GM19395 (cell line): ENCODE measurements around the gene SLC9C1.
A peak's percentile ranks its signal among the peaks of the same experiment; 100 is the strongest.

ENCODE experiments used
- ATAC-seq: cut with Tn5 transposase; IDR thresholded peaks from one replicate; pipeline ENCODE4 v1.9.1; 2021; ENCODE audit warnings: mild to moderate bottlenecking, moderate library complexity; ENCODE audit not compliant: unreplicated experiment

Gene SLC9C1

DNA sequence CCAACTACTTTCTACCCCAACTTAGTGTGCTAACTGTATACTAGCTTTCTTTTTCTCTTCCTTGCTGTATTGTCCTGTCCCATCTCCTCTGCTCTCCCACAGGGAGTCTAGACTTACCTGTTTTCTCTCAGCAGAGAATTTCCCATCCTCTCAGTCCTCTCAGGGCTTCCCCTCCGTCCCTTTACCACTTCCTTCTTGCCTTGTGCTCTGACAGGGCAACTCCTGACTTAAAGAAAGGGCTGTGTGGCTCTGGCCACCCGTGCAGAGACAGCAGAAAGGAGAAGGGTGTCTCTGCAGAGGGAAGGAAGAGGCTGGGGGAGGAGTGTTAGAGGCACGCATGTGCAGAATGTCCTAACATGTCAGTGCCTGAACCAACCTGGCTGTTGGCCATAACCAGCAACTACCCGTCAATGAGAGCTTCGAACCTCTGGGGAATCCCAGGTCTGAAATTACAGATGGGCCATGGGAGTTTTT lies 161.0 kb downstream of the SLC9C1 start, which contains the start of gene GCSAM:
Gene GCSAM, minus strand, starts transcription at position 274 of the 474 bp plus-strand sequence. Its CDS starts 128 bp downstream, at position 146.
- ATAC-seq, result peak; percentile 76

DNA sequence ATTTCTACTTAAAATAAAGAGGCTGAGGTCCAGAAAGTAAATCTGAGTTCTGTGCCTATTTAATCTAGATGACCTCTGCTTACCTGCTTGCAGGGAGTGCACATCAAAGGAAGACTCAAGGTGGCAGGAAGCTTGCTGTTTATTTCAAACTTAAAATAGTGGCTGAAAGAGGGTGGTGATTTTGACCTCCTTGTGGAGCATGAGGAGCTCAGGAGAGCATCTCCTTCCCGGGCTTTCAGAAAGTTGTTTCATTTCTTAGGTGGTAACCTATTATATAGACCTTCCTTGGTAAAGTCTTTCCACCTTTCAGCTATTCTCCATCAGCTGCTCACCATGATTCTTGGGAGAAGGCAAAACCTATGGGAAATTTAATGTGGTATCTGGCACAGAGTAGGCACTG lies 161.5 kb downstream of the SLC9C1 start:
- no peak for ATAC-seq

DNA sequence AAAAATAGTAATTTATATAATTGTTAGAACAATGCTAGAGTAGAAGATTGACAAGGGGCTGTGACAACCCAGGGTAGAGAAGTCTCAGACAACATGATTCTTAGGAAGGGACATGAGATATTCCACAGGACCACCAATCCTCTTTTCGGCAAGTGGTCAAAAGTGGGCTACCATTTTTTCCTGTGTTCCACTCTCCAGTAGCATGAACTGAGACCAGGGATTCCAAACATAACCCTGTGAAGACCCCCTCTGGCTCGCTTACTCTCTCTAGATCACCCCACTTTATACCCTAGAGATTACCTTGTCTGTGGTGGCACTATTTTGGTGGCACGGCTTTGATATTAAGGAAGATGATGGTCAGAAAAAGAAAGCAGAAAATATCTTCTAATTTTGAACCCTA lies 161.9 kb downstream of the SLC9C1 start:
- no peak for ATAC-seq

DNA sequence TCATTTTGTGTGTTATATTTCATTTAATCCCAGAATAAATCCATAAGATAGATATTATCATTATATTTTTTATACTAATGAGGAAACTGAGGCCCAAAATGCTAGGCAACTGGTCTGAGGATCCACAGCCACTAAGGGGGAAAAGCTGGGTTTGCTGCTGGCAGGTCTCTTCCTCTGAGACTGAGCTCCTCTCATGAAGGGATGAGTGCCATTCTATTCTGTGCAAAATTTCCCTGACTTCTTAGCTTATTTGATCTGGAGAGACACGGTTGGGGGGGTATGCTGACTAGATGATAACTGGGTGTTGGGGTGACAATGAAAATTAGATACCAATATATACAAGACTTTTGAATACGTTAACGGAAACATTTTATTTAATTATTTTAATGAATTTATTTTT lies 162.9 kb downstream of the SLC9C1 start:
- no peak for ATAC-seq

DNA sequence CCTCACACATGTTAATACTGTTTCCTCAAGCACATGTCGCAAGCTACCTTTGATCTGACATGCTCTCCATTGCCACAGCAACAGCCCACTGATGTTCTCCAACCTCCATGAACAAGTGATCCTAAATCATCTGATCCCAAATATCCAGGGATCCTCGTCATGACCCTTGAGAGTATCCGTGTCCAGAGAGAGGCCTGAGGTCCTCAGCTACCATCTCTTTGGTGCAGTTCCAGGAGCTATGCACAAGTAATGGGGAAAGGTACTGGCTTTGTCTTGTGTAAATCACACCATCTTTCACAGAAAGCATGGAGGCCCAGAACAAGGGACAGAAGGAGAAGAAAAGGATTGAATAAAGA lies 163.4 kb downstream of the SLC9C1 start:
- no peak for ATAC-seq

DNA sequence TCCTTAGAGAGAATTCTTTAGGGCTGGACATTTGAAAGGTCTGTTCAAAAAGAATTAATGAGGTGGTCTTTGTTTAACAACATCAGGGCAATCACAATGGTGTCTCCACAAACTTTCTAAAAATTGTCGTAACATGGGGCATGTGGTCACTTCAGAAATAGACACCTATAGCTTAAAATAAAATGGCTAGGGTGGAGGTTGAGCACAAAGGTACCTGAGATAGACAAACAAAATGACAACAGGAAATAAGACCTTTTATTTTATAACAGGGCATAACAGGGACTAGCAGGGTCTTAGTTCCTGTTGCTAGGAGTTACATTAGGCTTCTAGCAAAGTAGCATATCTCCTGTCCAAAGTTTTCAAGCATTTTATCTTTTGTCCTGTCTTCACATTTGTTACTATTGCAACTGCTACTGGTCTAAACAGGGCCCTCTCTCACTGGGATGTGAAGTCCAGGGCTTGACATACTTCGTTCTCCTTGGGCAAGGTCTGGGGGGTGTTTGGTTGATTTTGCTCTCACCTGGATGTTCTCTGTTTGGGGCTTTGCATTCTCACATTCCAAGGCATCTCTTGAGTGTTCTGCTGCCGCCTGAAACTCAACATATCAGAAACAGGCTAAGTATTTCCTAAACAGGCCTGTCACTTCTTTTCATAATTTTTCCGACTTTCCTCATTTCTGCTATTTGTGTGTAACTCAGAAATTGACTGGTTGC lies 163.9 kb downstream of the SLC9C1 start:
- no peak for ATAC-seq

DNA sequence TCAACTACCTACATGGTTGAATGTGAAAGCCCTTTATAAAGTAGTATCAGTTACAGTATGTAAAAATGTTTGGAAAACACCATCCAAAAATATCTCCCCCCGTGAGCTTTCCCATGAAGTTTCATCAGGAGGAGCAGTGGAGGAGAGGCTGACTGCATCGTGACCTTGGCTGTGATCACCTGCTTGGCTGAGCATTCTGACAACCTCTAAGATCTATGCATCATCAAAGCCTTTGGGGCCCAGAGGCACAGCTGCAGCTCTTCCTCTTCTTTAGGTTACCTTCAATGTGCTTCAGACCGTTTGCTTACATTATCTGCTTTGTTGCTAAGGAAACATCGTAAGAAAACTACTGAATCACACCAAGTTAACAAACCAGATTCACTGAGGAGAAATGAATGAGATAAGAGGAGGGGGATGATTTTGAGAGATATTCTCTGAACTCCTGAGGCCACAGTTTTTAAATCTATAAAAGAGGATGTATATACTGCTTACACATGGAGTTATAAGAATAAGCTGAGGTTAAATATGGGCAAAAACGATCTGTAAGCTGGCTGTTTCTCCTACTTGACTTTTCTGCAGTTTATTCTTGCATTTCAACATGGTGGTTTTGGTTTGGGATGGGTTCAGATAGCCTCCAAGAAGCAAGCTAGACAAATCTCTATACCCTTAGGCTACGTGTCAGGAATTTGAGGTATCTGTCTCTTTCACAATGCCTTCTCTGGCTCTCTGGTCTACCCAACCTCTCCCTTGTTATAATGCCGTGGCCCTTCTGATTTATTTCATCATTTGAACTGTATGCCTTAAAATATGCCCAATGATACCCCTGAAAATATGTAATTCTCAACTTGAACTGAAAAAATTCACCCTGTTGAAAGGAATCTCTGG lies 164.9 kb downstream of the SLC9C1 start:
- ATAC-seq, result peak; percentile 58

DNA sequence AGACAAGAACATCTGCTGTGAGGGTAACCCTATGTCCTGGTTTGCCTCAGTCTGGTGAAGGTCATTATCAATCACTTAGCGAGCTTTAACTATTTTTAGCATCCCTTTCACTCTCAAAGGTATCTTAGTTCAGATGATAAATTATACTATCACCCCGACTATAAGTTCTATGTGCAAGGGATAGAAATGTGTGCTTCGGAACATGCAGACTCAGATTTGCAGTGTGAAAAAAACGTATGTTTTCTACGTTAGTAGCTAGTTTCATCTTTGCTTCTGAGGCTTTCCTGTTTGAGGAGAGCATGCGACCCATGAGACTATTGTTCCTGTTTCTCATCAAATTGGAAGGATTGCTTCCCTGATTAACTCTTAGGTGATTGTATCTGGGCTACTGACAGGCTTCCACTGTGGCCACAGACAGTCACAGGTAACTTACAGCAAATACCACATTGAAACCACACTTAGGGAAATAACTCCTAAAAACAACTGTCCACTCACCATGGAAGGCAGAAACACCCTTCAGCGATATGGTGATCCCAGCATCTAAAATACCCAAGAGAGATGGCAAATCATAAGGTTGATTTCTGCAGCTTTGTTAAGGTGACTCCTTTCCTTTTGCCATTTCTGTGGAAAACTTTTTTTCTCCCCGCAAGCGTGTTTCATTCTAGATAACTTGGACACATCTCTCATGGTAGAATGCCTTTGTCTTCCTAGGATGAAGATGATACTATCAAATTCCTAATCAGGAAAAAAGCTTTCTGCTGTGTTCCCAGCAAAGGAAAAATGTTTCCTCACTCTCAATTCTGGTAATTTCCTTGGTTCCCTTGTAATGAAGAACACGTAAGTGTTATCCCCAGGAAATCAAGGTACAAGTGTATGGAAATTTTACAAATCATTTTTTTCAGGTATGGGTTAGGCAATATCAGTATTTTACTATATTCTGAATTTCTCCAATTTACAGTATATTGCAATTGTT lies 166.2 kb downstream of the SLC9C1 start:
- peak; percentile 21 for ATAC-seq

DNA sequence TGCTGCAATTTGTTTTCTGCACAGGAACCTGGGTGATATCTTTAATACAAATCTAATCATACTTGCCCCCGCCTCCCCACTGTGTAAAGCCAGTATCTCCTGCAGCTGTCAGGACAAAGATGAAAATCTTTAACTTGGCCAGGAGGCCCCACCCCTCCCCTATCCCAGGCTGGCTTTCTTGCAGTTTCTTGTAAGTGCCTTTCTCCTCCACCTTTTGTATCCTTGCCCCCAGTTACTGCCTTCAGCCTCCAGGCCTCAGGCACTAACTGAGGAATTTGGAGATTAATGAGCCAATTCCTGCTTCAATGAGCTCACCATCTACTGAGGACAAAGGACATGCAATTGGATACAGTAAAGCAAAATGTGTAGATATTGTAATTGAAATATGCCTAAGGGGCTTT lies 167.5 kb downstream of the SLC9C1 start:
- no peak for ATAC-seq

DNA sequence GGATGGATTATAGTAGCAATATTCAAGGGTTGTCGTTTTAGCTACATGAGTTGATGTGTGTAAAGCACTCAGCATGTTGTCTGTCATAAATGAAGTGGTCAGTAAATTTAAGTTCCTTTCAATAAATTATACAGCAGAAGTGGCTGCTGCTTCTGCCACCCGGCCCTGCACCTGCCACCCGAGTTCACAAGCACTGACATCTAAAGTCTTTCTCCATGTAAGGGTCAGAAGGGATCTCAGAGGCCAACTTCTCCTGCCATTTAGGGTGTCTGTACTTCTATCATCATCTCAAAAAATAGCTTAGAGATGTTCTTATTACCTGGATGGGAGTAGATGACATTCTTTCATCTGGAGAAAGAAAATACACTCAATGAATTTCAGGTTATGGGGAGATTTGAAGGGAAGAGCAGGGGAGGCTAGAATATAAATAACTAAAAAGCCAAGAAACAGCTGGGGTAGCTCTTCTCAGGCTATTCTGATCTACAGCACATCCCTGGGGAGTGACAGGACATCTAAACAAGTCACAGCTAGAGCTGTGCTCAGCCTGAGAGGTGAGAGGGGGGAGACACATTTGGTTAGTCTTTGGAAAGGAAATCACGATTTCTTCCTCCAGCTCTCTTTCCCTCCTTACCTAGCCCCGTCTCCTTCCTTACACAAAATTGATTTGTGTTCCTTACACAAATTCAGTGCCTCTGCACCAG lies 169.0 kb downstream of the SLC9C1 start:
- no peak for ATAC-seq

DNA sequence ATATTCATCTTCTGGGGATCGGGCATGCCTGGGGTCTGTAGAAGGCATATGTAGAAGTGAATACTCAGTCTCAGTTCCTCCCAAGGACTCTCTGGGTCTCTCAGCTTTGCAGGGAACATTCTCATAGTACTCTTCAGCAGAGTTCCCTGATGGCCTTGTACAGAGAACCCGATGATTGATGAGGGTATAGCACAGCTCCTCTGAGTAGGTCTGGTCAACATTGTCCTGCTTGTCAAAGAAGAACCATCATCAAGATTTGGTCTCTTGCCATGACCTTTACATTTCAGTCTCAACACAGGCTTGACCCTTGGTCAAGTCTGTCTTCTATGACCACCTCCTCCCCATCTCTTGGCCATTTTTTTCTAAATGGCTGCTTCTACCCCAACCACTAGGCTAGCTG lies 170.5 kb downstream of the SLC9C1 start:
- ATAC-seq, result no peak

DNA sequence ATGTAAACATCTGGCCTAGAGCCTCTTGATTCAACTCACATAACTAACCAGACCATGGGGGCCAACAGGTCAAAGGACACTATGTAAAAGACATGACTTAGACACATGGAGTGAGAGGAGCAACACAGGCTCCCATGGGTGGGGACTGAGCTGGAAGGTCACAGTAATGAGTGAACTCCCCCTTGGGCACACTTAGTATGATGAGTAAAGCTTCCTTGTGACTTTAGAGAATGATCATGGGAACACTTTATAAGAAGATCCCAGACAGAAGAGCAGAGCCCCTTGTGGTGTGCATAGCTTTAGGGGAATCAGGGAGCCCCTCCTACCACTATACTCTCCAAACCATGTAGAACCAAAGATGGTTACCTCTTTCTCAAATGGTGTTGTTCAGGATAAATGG lies 171.1 kb downstream of the SLC9C1 start:
- no peak for ATAC-seq

DNA sequence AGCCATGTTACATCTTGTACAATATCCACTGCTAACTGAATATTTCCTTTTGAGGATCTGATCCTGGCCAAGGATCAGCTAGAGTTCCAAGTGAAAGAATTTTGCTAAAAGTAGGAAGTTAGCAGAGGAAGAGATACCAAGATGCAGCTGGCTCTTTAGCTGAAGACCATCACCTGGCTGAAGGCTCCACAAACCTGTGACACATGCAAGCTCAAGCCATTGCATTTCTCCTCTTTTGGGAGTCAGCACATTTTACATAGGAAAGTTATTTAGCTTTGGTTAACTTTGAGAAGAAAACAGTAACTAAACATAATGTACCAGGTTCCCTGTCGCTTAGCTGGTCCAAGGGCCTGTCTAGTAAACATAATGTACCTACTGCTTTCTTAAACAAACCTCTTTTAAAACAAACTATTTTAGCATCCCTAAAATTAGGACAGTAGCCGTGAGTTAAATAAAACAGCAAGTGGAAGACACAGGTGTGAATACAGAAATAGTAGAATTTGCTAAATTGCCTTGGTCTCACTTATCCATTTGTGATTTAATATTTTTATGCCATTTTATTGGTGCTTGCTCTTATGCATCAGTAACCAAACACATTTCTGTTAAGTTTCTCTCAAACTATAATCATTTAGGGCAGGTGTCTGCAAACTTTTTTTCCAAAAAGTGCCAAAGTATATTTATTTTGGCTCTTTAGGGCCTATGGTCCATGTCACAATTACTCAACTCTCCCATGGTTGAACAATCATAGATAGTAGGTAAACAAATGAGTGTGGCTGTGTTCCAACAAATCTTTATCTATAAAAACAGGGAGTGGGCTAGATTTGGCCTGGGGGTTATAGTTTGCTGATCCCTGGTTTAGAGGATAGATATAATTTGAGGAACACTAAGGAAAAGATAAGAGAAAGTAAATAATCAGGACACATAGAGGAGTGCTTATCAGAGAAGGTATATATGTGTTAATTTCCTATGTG lies 172.2 kb downstream of the SLC9C1 start:
- ATAC-seq, result no peak

DNA sequence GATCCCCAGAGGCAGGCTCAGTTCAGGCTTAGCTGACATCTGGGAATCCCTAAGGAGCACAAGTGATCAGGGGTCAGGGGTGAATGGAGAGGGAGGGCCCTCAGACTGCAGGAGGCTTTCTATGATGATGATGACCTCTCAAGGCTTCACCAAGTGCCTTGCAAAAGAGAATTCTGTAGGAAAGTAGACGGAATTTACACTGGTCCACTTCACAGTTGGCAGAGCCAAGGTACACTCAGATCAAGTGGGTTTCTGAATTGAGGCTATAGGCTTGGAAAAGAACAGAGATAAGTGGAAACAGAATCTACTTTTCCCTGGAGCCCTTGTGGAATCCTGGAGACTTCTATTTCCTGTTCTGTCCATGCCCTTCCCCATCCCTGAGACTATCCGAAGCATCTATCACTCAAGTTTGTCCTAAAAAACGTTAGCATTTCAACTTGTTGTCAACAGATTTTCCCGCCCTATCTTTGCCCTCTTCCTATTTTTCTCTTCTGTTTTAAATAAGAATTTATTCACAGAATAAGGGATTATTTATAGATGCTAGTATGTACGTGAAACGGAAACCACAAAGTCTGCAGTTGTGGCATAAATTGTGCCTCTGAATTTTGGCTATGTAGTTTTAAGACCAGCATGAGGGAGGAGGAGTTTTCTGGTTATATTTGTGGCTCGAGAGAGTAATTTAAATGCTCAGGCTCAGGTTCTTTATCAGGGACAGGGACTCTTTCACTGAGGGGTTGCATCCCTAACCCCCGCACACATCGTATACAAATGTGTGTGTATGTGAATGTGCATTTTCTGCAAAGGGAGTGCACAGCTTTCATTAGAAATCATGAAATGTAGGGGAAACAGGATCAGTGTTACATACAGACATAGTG lies 173.8 kb downstream of the SLC9C1 start:
- ATAC-seq, result no peak

DNA sequence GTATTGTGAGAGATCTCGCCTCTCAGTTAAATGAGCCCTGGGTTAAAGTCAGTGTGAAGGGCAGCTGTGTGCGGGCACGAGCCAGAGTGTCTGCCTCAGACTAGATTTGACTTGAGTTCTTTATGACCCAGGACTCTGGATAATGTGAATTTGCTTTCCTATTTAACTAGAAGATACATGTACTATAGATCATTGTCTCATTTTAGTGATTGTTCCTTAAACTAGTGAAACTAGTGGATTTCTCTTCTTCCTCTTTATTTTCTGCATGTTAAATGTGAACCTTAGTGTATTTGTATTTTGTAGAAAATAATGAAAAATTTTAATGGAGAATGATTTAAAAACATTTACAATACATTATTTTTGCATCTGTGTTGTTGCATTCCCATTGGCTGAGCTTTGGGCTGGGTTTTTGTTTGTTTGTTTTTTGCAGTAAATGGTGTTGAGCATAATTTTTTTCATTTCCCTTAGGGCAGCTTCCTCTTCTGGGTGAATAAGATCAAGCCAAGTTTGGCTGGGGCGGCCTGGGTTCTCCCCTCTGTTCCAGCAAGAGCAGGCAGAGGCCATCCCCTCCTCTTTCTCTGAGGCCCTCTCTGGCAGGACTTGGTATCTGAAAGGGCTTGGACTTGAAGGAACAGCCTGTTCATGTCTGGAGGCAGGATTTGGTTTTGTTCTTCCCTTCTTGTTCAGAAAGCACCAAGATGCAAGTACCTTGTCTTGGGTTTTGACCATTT lies 176.0 kb downstream of the SLC9C1 start:
- no peak for ATAC-seq

DNA sequence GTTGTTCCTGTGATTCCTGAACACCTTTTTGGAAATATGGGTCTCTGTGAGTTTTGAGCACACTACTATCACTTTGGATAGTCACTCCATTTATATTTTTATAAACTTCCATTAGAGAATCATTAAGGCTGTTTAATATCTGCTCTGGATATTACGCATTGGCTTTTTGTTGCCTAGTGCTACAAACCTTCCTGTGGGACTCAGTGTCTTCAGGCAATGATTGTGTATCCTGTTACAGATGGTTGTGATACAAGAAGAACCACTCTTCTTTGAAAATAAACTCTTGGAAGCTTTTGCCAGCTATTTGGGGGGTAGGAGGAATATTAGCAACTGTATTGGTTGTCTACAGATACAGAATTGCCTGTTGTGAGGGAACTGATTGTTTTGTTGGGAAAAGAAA lies 176.6 kb downstream of the SLC9C1 start:
- no peak for ATAC-seq

DNA sequence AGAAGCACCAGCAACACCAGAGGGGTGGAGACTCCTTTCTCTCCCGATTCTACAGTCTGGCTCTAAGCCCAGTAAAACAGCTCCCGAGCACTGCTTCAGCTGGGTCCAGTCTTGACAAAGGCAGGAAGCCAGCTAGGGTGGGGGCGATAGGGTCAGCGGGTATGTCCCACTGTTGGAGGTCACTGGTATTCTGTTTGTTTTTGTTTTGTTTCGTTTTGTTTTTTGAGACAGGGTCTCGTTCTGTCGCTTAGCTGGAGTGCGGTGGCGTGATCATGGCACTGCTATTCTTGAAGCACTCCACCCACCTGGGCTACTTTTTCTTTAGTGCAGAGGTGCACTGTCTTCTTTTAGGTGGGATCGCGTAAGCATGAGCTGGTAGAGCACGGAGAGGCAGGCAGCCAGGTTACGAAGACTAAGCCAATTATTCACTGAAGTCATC lies 177.2 kb downstream of the SLC9C1 start:
- no peak for ATAC-seq
